ENCODE data around the gene ALG9.
"Not testable (repeated sequence)": the region's sequence is repeated elsewhere in the genome, so short reads cannot be mapped to it uniquely, and the experiment has no call there.

DNA sequence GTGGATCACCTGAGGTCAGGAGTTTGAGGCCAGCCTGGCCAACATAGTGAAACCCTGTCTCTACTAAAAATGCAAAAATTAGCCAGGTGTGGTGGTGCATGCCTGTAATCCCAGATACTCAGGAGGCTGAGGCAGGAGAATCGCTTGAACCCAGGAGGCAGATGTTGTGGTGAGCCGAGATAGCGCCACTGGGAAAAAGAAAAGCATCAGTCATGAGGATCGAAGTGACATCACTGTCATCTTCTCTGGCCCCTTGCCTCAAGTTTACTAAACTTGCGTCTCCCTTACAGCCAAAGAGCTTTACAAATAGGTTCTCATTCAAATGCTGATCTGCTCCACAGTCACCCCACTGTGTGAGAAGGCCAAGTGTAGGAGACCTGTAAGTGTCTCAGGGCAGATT, 100.2 kb downstream of the ALG9 start:
- TF ChIP-seq, protein P1, sequence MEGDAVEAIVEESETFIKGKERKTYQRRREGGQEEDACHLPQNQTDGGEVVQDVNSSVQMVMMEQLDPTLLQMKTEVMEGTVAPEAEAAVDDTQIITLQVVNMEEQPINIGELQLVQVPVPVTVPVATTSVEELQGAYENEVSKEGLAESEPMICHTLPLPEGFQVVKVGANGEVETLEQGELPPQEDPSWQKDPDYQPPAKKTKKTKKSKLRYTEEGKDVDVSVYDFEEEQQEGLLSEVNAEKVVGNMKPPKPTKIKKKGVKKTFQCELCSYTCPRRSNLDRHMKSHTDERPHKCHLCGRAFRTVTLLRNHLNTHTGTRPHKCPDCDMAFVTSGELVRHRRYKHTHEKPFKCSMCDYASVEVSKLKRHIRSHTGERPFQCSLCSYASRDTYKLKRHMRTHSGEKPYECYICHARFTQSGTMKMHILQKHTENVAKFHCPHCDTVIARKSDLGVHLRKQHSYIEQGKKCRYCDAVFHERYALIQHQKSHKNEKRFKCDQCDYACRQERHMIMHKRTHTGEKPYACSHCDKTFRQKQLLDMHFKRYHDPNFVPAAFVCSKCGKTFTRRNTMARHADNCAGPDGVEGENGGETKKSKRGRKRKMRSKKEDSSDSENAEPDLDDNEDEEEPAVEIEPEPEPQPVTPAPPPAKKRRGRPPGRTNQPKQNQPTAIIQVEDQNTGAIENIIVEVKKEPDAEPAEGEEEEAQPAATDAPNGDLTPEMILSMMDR (conservative IDR thresholded peaks at IDR 0.05), result not testable (repeated sequence)
- not testable (repeated sequence) for TF ChIP-seq ZFX (IDR thresholded peaks at IDR 0.05)

Data from C4-2B (cell line).